ENCODE results near the gene KLHL1. TPM values are rescaled to one million over a fixed set of nuclear protein-coding genes. Genes with fewer than 3 reads are reported as not detected.

The KLHL1 gene
- total and polyA plus RNA-seq, 2 of the 4 experiments (the other 2 are of a cell fraction) = not detected

- H3K9ac ChIP-seq (ENCODE audit: low read depth, low read length) = no peak overlapping the region
- no peak overlapping the region for H3K14ac ChIP-seq (replicated peaks; ENCODE audit: low read depth, low read length)
- no peak overlapping the region for H4K91ac ChIP-seq (ENCODE audit: insufficient read depth, low read depth, low read length)
- no peak overlapping the region for H2AK9ac ChIP-seq (replicated peaks; ENCODE audit: low read depth, low read length, poor library complexity)
- no peak overlapping the region for H3K4ac ChIP-seq (ENCODE audit: low read depth, low read length)
- H3K79me1 ChIP-seq (ENCODE audit: low read depth in 1 of 2, low read length in 2 of 2) = no peaks in the 10 kb centered on the region
- no peak overlapping the region for H3K56ac ChIP-seq (ENCODE audit: extremely low read depth, insufficient read depth, low read length)
- H4K5ac ChIP-seq (ENCODE audit: low read depth, low read length) = no peak overlapping the region
- H3K9me1 ChIP-seq (ENCODE audit: insufficient read depth, low read length) = no peaks in the 10 kb centered on the region
- DNase-seq (no peak), ATAC-seq (ENCODE audit: low read depth) (no peak)
- H2AK5ac ChIP-seq (ENCODE audit: low read depth, low read length) = no peak overlapping the region
- H2BK20ac ChIP-seq (ENCODE audit: low read depth, low read length) = no peak overlapping the region
- no peak overlapping the region for H3K18ac ChIP-seq (ENCODE audit: low read depth, low read length)
- ChIA-PET POLR2A (ENCODE audit: unreplicated experiment) (no interaction called here), CTCF (no interaction called here)
- H3K4me3 ChIP-seq (ENCODE audit: insufficient read depth, low read depth, low read length) = no peak overlapping the region
- no peak overlapping the region for H3K27ac ChIP-seq (ENCODE audit: insufficient read depth, low read length)
- no peaks in the 10 kb centered on the region for H3K36me3 ChIP-seq (ENCODE audit: control insufficient read depth, insufficient read depth, low read length)
- in situ Hi-C loops (cut with MboI; ENCODE audit: low sequenced_read_pairs) (no loop called here), dilution Hi-C loops (cut with HindIII; ENCODE audit: low sequenced_read_pairs, unreplicated experiment) (no loop called here), intact Hi-C loops (cut with micrococcal nuclease) (no loop called here)
- no peak overlapping the region for H2BK15ac ChIP-seq (ENCODE audit: low read depth, low read length)
- H4K20me1 ChIP-seq (ENCODE audit: insufficient read depth, low read length) = no peaks in the 10 kb centered on the region
- no peak overlapping the region for H3K23ac ChIP-seq (ENCODE audit: low read depth, low read length)
- H3K4me1 ChIP-seq (ENCODE audit: control insufficient read depth, insufficient read depth, low read length) = no peaks in the 10 kb centered on the region
- H3K9me3 ChIP-seq (ENCODE audit: control insufficient read depth, insufficient read depth, low read length) = 0 out of 2 replicates have a peak, but pooled peaks cover 2% of the 10 kb centered on the region
- H3K4me2 ChIP-seq (ENCODE audit: low read depth, low read length) = no peak overlapping the region
- H2BK120ac ChIP-seq (ENCODE audit: low read depth, low read length) = no peak overlapping the region
- TF ChIP-seq CEBPB (IDR thresholded peaks at IDR 0.05; ENCODE audit: low read depth, low read length) (no peak), SMC3 (IDR thresholded peaks at IDR 0.05; ENCODE audit: low read depth, low read length) (no peak), CHD1 (IDR thresholded peaks at IDR 0.05; ENCODE audit: low read depth, low read length) (no peak), RCOR1 (IDR thresholded peaks at IDR 0.05; ENCODE audit: insufficient replicate concordance, low read length) (no peak), NFE2L2 (IDR thresholded peaks at IDR 0.05; ENCODE audit: low read depth, low read length) (no peak), RAD21 (IDR thresholded peaks at IDR 0.05; ENCODE audit: low read length) (no peak), BHLHE40 (IDR thresholded peaks at IDR 0.05; ENCODE audit: low read depth, low read length) (no peak), MXI1 (IDR thresholded peaks at IDR 0.05; ENCODE audit: borderline replicate concordance, low read depth, low read length) (no peak), RFX5 (IDR thresholded peaks at IDR 0.05; ENCODE audit: low read depth, low read length) (no peak), ELK1 (IDR thresholded peaks at IDR 0.05; ENCODE audit: borderline replicate concordance, low read depth, low read length) (no peak), CTCF (conservative IDR thresholded peaks at IDR 0.05; ENCODE audit: low read depth, low read length) (no peak), MAFK (IDR thresholded peaks at IDR 0.05; ENCODE audit: low read depth, low read length) (no peak), MAZ (IDR thresholded peaks at IDR 0.05; ENCODE audit: borderline replicate concordance, low read depth, low read length) (no peak), FOS (IDR thresholded peaks at IDR 0.05; ENCODE audit: low read depth, low read length) (no peak), USF2 (IDR thresholded peaks at IDR 0.05; ENCODE audit: low read depth, low read length) (no peak), POLR2A (IDR thresholded peaks at IDR 0.05; ENCODE audit: low read depth, low read length) (no peak)
- no peaks in the 10 kb centered on the region for H3K27me3 ChIP-seq (ENCODE audit: control insufficient read depth, insufficient read depth, low read length)
- BruUV-seq (replicated peaks) = no TSS peak
- H2AFZ ChIP-seq (replicated peaks; ENCODE audit: low read length, poor library complexity) = no peak overlapping the region
- no peak overlapping the region for H4K8ac ChIP-seq (ENCODE audit: low read depth in 2 of 2, low read length in 2 of 2)
- no peak overlapping the region for H2BK5ac ChIP-seq (ENCODE audit: low read depth, low read length, poor library complexity, severe bottlenecking)
Measured at GRCh38 chr13:69720278-69720983, 387.8 kb downstream of the KLHL1 start.
